Esophagus squamous epithelium (tissue), 5 donors: Measurements from ENCODE around the gene MYO3B. TPM values are rescaled to one million over a fixed set of nuclear protein-coding genes. Genes with fewer than 3 reads are reported as not detected.

Experiments used
- DNase-seq: peaks from one replicate; lab custom pipeline; 2025; lab: John Stamatoyannopoulos, UW
- H3K27ac ChIP-seq, 4 donors: fragments of 200-600 bp; sonication (generic); one replicate each; pipeline ENCODE4 v1.5.1; 2016 to 2019; ENCODE audit warnings: mild to moderate bottlenecking in 1 of 4
- H3K27me3 ChIP-seq, 4 donors: fragments of 200-600 bp; sonication (generic); 1 replicate in 3 of 4; 2 replicates in 1 of 4; pipeline versions ENCODE4 v1.5.1 to v1.6.0; 2017 to 2021; ENCODE audit warnings: antibody characterized with exemption in 1 of 4
- H3K36me3 ChIP-seq, 3 donors: fragments of 200-600 bp; sonication (generic); one replicate each; pipeline ENCODE4 v1.5.1; 2016 to 2019
- H3K4me1 ChIP-seq, 3 donors: fragments of 200-600 bp; sonication (generic); one replicate each; pipeline ENCODE4 v1.5.1; 2017 to 2019
- H3K4me3 ChIP-seq, 4 donors: fragments of 200-600 bp; sonication (generic); 1 replicate in 3 of 4; 2 replicates in 1 of 4; pipeline ENCODE4 v1.5.1; 2016 to 2019; ENCODE audit warnings: mild to moderate bottlenecking in 2 of 4, moderate library complexity in 1 of 4
- H3K9me3 ChIP-seq, 3 donors: fragments of 200-600 bp; sonication (generic); one replicate each; pipeline ENCODE4 v1.5.1; 2016 to 2019
- CTCF ChIP-seq, 6 experiments: fragments of 450-650 bp in 4 of 6; fragments of 200-600 bp in 2 of 6; sonication (generic) in 2 of 6; IDR thresholded peaks; one replicate each; pipeline ENCODE4 v1.5.1; 2016 to 2019; ENCODE audit warnings: antibody characterized with exemption in 6 of 6, mild to moderate bottlenecking in 4 of 6, moderate library complexity in 4 of 6
- POLR2A ChIP-seq, 4 donors: fragments of 450-650 bp; IDR thresholded peaks; one replicate each; pipeline ENCODE4 v1.6.1; 2017; ENCODE audit warnings: antibody characterized with exemption in 4 of 4, mild to moderate bottlenecking in 4 of 4, moderate library complexity in 3 of 4
- WGBS, 2 donors: methylation state at CpG; one replicate each; pipeline ENCODE4 v1.1.5; 2018; 5-methylcytosine and 5-hydroxymethylcytosine counted together
- intact Hi-C: fragments of 100-400 bp; cut with DNase I; formaldehyde crosslinking; loops from one replicate; pipeline ENCODE4 v1.15.0; 2022
- total RNA-seq, 4 donors: library from RNA; depleted of rRNA; stranded (reverse); fragments of >200 nt; gene quantifications; one replicate each; pipeline ENCODE4 v1.1.0, GENCODE V29; 2016
- donor health status: DM: yes; HTN: yes; CAD: no.

Gene MYO3B
- total RNA-seq, 4 donors from 2014 or later, result 0.15 to 0.38 (median 0.18) TPM

GRCh38 chr2:170639635-170640034 is 461.7 kb downstream of the MYO3B start:
- Histone ChIP-seq H3K9me3 (no peaks in the 10 kb centered on the region), H3K4me1 (no peaks in the 10 kb centered on the region), H3K27me3 (peaks cover 0 to 4% (median 0%) of the 10 kb centered on the region in 4 donors), H3K36me3 (no peaks in the 10 kb centered on the region), H3K4me3 (no peak overlapping the region), H3K27ac (no peak overlapping the region)
- WGBS, 2 donors, result 80 to 84% methylated on average over 3 of the region's 3 CpGs
- intact Hi-C loops, result no loop called here
- DNase-seq, result no peak
- TF ChIP-seq CTCF (IDR thresholded peaks at IDR 0.05) (no peak), POLR2A (IDR thresholded peaks at IDR 0.05) (no peak)

GRCh38 chr2:170641961-170642360 is 464.0 kb downstream of the MYO3B start:
- no peaks in the 10 kb centered on the region for H3K36me3 ChIP-seq
- no peaks in the 10 kb centered on the region for H3K9me3 ChIP-seq
- H3K27ac ChIP-seq, result no peak overlapping the region
- TF ChIP-seq POLR2A (IDR thresholded peaks at IDR 0.05) (no peak), CTCF (IDR thresholded peaks at IDR 0.05) (no peak)
- no peak overlapping the region for H3K4me3 ChIP-seq
- 84% methylated on average over 4 of the region's 4 CpGs for WGBS, 2 donors
- intact Hi-C loops, result no loop called here
- no peaks in the 10 kb centered on the region for H3K4me1 ChIP-seq
- H3K27me3 ChIP-seq, result peaks cover 0 to 10% (median 0%) of the 10 kb centered on the region in 4 donors
- no peak for DNase-seq

- intact Hi-C loops, result no loop called here
- Histone ChIP-seq H3K9me3 (no peaks in the 10 kb centered on the region), H3K4me1 (no peaks in the 10 kb centered on the region), H3K36me3 (no peaks in the 10 kb centered on the region), H3K27me3 (peaks cover 0 to 10% (median 0%) of the 10 kb centered on the region in 4 donors), H3K27ac (no peak overlapping the region), H3K4me3 (no peak overlapping the region)
- TF ChIP-seq POLR2A (IDR thresholded peaks at IDR 0.05), result no peak
- TF ChIP-seq CTCF (IDR thresholded peaks at IDR 0.05), result no peak
- 29 to 33% methylated on average over 1 to 2 of the region's 2 CpGs for WGBS, 2 donors
- DNase-seq, result no peak
Measured at GRCh38 chr2:170643346-170643745, 465.4 kb downstream of the MYO3B start.

- TF ChIP-seq CTCF (IDR thresholded peaks at IDR 0.05) (no peak), POLR2A (IDR thresholded peaks at IDR 0.05) (no peak)
- Histone ChIP-seq H3K36me3 (no peaks in the 10 kb centered on the region), H3K27me3 (peaks cover 0 to 10% (median 0%) of the 10 kb centered on the region in 4 donors), H3K4me3 (no peak overlapping the region), H3K27ac (no peak overlapping the region), H3K4me1 (no peaks in the 10 kb centered on the region), H3K9me3 (no peaks in the 10 kb centered on the region)
- intact Hi-C loops, result no loop called here
- no peak for DNase-seq
- WGBS, 2 donors, result 72 to 81% methylated on average over 8 of the region's 8 CpGs
Measured at GRCh38 chr2:170647741-170648436, 469.9 kb downstream of the MYO3B start.

- no peaks in the 10 kb centered on the region for H3K9me3 ChIP-seq
- no peak overlapping the region for H3K27ac ChIP-seq
- H3K36me3 ChIP-seq, result no peaks in the 10 kb centered on the region
- H3K4me1 ChIP-seq, result no peaks in the 10 kb centered on the region
- DNase-seq, result no peak
- TF ChIP-seq CTCF (IDR thresholded peaks at IDR 0.05) (no peak), POLR2A (IDR thresholded peaks at IDR 0.05) (no peak)
- intact Hi-C loops, result no loop called here
- H3K4me3 ChIP-seq, result no peak overlapping the region
- H3K27me3 ChIP-seq, result no peaks in the 10 kb centered on the region
- WGBS, 2 donors, result 49 to 56% methylated on average over 9 of the region's 9 CpGs
Measured at GRCh38 chr2:170651624-170652325, 473.8 kb downstream of the MYO3B start.
